HG03520 (cell line): ENCODE results near the gene MILR1.
"Not testable (repeated sequence)": the region's sequence is repeated elsewhere in the genome, so short reads cannot be mapped to it uniquely, and the experiment has no call there.

Source experiments
- ATAC-seq: cut with Tn5 transposase; IDR thresholded peaks from one replicate; pipeline ENCODE4 v1.9.1; 2021; ENCODE audit warnings: mild to moderate bottlenecking, moderate library complexity; ENCODE audit not compliant: unreplicated experiment

MILR1 gene

DNA sequence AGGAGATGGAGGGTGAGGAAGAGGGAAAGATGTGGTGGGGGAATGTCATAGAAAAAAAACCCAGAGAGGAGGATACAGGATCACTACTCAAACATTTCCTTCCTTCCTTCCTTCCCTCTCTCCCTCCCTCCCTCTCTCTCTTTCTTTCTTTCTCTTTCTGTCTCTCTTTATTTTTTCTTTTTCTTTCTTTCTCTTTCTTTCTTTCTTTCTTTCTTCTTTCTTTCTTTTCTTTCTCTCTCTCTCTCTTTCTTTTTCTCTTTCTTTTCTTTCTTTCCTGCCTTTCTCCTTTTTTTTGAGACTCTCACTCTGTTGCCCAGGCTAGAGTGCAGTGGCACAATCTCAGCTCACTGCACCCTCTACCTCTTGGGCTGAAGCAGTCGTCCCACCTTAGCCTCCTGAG, 17.9 kb downstream of the MILR1 start:
- not testable (repeated sequence) for ATAC-seq

DNA sequence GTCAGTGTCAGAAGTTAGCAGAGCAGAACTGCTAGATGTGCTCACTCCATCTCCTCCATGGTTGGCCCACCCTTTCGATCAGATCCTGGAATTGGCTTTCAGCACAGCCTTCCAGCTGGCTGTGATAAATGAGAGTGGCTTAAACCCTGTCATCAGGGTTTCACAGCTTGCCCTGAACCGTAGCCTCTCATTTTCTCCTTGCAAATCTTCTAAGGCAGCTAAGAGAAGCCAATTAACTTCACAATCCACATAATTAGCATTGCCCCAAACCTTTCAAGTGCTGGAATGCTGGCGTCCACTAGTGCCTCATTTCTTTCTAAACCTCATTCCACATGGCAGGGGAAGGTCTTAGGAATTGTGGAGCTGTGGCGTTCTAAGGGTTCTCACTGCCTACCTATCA, 21.7 kb downstream of the MILR1 start:
- no peak for ATAC-seq

DNA sequence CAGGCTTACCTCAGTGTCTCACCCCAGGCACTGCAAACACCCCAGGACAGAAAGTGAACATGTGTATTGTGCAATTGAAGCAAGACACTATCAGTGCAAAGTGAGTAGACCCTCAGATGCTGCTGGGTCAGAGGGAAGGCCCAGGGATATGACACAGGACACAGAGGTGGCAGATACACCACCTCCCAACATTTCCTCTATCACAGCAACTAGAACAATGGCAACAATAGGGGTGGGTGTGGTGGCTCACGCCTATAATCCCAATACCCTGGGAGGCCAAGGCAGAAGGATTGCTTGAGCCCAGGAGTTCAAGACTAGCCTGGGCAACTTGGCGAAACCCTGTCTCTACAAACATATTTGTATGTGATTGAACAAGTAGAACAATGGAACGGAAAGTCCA, 22.5 kb downstream of the MILR1 start:
- no peak for ATAC-seq

DNA sequence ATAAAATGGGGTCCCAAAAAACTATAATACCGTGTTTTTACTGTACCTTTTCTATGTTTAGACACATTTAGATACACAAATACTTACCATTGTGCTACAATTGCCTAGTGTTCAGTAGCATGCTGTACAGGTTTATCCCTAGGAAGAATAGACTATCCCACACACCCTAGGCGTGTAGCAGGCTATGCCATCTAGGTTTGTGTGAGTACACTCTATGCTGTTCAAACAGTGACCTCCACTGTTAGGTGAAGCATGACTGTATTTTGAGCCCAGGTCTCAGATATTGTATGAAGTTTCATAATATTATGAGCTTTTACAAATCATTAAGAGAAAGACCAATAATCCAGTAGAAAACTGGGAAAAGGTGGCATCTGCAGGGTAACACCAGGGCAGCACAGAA, 23.6 kb downstream of the MILR1 start:
- no peak for ATAC-seq

DNA sequence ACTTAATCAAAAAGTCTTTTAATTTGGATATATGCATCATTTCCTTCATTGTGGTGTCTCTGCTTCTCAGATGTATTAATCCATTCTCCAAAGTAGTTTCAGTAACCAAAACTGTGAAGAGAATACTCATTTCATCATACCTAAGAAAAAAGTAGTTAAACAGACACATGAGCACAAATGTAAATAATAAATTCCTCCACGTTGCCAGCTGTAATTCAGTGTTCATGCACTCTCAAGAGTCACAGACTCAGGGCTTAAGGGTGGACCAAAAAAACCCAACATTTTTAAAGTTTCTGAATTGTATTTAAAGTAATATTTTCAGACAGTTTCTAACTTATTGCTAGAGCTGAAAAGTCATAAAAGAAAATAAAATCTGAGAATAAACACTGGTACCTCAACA, 28.9 kb downstream of the MILR1 start:
- no peak for ATAC-seq

DNA sequence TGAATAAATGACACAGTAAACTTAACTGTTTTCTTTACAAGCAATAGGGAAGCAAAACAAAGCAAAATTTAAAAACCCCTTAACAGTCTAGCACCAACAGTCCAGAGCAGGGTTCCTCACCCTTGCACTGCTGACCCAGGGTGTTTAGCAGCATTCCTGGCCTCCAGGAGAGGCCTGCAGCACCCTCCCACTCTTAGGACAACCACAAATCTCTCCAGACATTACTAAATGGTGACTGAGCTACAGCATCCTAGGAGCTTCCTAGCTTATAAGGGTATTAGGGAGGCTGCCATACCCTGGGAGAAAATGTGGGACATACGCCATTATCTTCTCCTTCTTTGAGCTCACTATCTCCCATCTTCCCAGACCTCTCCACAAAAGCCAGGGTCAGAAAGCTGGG, 32.0 kb downstream of the MILR1 start:
- ATAC-seq, result no peak

DNA sequence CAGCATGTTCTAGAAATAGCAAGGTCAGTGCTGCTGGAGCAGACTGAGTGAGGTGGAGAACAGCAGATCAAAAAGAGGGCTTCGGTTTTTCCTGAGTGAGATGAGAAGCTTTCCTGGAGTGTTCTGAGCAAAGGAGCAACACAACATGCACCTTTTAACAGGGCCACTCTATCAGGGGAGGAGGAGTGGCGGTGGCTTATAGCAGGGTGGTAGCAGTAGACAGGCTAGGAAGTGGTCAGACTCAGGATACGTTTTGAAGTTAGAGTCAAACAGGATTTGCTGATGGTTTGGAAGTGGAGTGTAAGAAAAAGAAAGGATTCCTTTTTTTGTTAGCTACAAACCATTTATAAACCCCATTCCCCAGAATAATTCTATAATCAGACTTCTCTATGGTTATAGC, 35.5 kb downstream of the MILR1 start:
- no peak for ATAC-seq

DNA sequence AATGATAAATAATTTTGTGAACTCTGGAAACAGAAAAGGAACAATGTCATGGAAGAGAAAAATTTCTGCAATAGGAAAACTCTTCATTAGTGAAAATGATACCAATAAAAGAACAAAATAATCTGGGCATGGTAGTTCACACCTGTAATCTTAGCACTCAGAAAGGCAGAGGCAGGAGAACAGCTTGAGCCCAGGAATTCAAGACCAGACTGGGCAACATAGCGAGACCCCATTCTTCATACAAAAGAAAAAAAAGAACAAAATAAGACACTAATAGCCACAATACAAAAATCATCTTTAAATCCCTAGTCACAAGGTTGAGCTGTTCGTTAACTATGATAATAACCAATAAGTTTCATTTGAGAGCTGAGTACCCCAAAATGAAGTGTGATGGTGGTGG, 39.4 kb downstream of the MILR1 start:
- ATAC-seq, result no peak

DNA sequence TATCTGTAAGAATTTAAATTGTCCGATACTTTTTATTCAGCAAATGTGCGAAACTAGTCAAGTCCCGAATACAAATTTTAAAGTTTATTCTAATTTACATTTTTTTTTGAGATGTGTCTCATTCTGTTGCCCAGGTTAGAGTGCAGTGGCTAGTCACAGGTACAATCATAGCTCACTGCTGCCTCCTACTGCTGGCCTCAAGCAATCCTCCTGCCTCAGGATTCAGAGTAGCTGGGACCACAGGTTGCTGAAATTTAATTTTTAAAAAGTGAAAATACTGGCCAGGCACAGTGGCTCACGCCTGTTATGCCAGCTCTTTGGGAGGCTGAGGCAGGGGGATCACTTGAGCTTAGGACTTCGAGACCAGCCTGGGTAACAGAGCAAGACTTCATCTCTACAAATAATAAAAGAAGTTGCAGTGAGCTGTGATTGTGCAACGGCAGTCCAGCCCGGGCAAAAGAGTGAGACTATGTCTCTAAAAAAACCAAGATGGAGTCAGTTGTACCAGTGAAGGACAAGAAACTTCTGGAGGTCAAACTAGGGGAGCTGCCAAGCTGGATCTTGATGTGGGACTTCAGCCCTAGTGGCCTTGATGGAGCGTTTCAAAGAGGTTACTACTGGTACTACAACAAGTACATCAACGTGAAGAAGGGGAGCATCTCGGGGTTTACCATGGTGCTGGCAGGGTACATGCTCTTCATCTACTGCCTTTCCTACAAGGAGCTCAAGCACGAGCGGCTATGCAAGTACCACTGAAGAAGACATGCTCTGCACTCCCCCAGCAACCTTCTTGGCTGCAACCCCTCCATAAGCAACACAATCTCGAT, 42.3 kb downstream of the MILR1 start:
- no peak for ATAC-seq

DNA sequence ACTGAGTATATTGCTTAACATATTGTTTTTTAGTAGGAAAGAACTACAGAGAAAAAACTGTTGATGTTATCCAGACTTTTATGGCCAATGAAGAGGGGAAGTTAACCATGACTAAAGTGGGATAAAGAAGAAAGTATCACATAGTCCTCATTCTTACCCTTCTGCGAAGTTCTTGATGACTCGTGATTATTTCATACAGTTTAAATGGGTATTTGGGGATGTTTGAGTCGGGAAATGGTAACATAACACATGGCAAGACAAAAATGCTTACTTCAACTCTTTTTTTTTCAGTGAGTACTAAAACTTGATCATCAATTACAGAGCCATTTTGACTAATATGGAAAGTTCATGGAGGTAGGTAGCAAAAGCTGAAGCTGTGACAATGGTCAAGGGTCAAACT, 43.1 kb downstream of the MILR1 start:
- ATAC-seq, result no peak

DNA sequence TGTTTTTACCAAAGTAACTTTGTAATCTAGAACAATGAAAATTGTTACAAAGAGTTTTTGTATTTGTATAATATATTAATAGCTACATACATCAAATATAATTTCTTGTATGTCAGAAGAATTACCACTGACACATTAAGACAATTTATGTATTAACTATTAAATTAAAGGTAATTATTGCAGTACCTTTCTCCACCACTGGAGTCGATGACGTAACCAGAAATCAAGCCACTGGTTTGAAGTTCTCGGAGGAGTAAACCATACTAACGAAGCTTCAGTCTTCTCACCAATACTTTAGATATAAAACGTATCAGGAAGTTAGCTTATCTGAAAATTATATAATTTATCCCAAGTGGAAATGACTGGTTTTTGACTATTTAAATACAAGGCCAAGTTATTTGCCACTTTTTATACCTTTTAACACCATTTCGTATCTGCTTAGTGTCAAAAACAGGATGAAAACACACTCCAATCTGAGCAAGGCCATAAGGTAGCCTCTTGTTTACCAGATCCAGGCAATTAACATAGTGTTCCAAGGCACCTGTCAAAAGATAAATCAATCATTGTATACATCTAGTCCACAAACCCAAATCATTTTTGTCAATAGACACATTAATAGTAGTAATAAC, 43.7 kb downstream of the MILR1 start:
- ATAC-seq, result no peak

DNA sequence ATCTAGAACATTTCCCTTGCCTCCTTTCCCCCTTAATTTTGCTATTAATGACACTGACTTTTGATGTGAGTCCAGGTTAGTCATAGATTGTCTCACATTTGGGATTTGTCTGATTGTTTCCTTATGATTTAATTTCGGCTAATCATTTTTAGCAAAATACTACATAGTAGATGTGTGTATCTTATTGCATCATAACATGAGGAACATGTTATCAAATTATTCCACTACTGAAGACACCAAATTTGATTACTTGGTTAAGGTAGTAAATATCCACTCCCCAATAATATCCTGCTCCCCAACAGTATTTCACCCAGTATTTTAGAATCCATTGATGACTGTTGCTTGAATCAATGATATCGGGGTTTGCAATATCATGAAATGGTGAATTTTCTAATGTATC, 45.2 kb downstream of the MILR1 start:
- no peak for ATAC-seq

DNA sequence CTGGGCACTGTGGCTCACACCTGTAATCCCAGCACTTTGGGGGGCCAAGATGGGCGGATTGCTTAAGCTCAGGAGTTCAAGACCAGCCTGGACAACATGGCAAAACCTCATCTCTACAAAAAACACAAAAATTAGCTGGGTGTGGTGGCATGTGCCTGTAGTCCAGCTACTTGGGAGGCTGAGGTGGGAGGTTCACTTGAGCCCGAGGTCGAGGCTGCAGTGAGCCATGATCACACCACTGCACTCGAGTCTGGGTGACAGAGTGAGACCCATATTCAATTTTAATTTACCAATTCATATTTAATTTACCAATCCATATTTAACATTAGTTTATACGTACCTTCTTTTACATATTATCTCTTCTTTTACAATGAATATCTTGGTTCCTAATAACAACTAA, 46.4 kb downstream of the MILR1 start:
- ATAC-seq, result not testable (repeated sequence)

DNA sequence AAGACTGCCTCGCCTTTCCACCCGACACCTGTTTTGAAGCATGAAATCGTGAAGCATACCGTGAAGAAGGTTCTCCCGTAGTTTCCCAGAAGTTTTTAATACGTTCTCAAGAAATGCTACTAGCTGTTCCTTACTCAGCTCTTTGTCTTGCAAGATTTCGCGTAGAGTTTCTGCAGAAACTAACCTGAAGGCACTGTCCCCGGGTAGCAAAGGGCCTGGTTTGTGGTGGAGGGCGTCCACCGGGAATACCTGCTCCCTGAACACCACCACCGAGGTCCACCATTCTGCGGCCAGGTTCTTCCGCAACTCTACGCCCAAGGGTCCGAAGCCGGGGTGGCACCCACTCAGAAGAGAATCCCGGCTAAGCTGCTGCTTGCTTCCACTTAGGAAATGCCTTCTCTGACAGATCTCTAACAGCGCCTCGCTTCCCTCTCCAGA, 47.5 kb downstream of the MILR1 start:
- ATAC-seq, result no peak

DNA sequence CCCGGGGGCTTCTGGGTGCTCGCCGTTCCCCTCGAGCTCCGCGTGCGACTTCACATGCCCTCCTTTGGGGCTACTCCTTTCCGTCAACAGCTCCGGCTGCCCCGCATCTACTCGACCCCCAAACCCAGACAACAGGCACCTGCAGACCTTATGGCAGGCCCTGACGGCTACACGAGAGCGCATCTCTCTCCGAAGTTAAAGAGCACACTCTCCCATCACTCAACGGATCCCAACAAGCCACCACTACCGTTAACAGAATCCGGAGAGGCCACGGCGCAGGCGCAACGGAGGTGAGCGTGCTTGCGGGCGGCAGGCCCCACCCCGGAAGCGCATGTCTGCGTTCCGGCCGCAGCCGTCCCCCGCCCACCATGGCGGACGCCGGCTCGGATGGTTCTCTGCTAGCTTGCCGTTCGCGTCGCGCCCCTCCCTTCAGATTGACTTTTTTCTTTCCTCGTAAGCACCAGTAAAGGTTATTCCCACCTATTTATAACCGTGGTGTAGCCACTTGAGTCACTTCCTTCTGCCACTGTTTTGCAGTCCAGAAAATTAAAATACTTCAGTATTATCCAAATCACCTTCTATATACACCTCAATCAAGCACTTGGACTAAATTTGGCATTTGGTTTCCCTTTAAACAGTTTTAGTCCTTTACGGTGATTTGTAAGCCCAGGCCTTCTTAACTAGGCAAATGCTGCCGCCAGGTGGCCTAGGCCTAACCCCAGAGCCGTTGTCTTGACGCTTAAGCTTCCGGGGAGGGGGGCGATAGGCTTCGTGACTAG, 48.1 kb downstream of the MILR1 start, which contains the start of gene POLG2:
POLG2 (minus strand) TSS at position 269 of the 779 bp plus-strand sequence; CDS start at position 183, 86 bp downstream.
- peak; percentile 70 for ATAC-seq

DNA sequence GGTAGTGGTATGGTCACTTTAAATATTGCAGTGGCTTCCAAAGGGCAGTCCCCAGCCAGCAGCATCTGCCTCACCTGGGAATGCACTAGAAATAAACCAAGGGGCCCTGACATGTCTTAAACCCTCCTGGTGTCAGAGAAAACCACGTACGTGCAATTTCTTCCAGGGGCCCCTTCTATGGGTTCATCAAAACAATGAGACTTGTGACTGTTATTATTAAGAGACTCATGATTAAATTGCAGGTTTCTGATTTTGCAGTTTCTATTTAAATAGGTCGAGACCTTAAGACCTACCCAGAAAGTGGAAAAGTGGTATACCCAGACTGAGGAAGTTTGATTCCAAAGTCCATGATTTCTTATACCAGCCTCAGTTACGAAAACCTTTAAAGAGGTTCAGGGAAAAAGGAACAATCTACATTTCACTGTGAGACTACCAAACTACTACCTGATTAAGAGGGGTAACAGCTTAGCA, 48.7 kb downstream of the MILR1 start:
- peak; percentile 7 for ATAC-seq

DNA sequence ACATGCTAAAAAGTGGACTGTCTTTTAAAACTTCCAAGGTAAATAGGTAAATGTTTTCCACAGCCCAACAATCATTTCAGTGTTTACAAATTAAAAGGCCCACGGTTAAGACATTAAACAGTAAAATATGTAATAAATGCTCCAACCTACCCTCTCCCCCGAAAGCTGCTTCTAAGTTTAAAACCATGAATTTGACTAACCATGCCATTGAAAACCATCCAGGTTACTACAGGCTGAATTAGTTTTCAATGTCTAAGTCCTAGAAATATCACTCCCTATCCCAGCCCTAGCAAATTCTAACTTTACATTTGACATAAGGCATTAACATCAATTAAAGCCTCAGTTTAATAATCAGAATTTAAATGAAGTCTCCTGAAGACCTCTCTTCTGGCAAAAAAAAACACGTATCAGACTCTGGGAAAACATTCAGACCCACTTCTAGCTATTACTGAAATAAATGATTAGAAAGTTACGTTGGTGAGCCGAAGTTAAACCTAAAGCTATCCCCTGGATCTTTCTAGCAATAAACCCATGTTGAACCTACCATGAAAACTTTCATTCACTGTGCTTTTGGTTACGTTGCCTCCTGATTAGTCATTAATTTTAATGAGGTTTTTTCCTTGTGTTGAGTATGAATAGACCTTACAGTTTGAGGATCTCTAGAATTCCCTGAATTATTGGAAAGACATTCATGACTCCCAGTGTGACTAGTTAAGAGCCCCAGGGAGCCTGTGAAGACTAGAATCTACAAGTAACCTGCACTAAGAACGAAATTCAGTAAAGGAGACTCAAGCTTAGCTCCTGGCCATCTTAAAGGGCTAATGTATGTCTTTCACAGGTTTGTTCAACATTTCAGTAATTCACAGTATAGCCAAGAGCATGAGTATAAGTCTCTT, 49.6 kb downstream of the MILR1 start:
- no peak for ATAC-seq

DNA sequence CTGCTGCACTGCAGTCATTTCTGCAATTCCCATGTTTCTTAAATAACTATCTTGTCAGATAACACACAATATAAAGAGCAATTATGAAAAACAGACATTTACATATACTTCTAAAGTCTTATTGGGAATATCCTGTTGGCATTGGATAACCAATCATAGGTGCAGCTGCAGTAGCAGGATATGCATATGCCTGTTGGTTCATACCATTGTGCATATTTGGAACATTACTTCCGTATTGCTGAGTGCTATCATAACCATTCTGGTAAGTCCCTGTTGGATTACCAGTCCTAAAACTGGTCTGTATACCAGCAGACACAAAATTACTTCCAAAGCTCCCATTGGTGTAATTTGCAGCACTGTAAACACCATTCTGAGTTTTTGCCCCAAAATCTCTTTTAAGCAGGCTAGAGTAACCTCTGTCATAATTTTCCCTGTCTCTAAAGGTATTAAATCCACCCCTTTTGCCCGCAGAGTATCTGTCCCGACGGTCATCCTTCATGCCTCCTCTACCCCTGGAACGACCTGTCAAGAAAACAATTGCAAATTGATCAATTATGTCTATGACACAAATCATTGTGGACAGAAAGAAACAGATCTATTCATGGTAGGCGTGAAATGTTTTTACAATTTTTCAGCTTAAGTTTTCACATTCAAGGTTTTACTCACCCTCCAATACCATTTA, 51.0 kb downstream of the MILR1 start:
- ATAC-seq, result no peak

DNA sequence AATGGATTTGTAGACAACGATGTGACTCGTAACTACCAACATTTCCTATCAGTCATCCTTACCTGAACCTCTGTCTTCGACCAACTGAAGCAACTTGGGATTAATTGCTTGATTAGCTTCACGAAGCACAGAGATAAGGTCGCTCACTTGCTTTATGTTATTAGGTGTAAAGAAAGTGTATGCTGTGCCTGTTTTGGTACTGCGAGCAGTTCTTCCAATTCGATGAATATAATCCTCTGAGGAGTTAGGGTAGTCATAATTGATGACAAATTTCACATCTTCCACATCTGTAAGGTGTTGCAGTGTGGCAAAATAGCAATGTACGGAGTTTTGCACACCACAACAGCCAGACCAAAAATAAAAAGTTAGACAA, 51.6 kb downstream of the MILR1 start:
- no peak for ATAC-seq
